ENCODE data around the gene S1PR1. TPM values are rescaled to one million over a fixed set of nuclear protein-coding genes. Genes with fewer than 3 reads are reported as not detected.

The S1PR1 gene
- total RNA-seq, 1 experiment from 2014 or later: 0.24 TPM

DNA sequence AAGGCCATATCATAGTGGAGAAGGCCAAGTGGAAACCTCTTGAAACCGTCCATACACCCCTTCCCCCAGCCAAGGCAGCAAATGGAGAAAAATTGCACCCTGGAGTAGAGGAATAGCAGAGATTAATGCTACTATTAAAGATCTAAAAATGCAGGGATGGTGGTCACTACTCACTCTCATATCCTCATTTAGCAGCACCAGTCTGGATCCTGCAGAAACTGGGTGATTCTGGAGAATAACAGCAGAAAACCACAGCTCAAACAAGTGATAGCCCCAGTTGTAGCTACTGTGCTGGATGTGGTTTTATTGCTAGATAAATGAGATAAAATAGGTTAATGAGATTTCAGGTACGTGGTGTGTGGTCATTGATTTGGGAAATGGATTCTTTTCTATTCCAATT is 30.3 kb downstream of the S1PR1 start:
- H2BK5ac ChIP-seq (ENCODE audit: insufficient read length, low read length): no peak overlapping the region
- no peak overlapping the region for H3K14ac ChIP-seq (ENCODE audit: insufficient read depth, low read length)
- H2AFZ ChIP-seq (ENCODE audit: low read length): no peak overlapping the region
- H3K27ac ChIP-seq (ENCODE audit: insufficient read length, low read depth, low read length): no peak overlapping the region
- H3K4me2 ChIP-seq (ENCODE audit: insufficient read depth, insufficient read length, low read length): no peak overlapping the region
- H3K4me1 ChIP-seq (ENCODE audit: insufficient read depth, low read length): no peaks in the 10 kb centered on the region
- H3K23ac ChIP-seq (ENCODE audit: insufficient read length, low read depth, low read length): no peak overlapping the region
- Mint-ChIP-seq H3K36me3 (ENCODE audit: insufficient read depth in 1 of 3, low read depth in 3 of 3) (no peaks in the 10 kb centered on the region), H3K27me3 (ENCODE audit: low read depth) (no peaks in the 10 kb centered on the region), H3K4me1 (peaks cover 9 to 10% of the 10 kb centered on the region in 2 experiments), H3K4me3 (no peak overlapping the region), H3K27ac (no peak overlapping the region), H3K9me3 (peaks cover 0 to 10% of the 10 kb centered on the region in 2 experiments; a peak in 3 of 5 replicates)
- TF ChIP-seq, protein P1, sequence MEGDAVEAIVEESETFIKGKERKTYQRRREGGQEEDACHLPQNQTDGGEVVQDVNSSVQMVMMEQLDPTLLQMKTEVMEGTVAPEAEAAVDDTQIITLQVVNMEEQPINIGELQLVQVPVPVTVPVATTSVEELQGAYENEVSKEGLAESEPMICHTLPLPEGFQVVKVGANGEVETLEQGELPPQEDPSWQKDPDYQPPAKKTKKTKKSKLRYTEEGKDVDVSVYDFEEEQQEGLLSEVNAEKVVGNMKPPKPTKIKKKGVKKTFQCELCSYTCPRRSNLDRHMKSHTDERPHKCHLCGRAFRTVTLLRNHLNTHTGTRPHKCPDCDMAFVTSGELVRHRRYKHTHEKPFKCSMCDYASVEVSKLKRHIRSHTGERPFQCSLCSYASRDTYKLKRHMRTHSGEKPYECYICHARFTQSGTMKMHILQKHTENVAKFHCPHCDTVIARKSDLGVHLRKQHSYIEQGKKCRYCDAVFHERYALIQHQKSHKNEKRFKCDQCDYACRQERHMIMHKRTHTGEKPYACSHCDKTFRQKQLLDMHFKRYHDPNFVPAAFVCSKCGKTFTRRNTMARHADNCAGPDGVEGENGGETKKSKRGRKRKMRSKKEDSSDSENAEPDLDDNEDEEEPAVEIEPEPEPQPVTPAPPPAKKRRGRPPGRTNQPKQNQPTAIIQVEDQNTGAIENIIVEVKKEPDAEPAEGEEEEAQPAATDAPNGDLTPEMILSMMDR (conservative IDR thresholded peaks at IDR 0.05): no peak
- H3T11ph ChIP-seq (ENCODE audit: low read length): no peak overlapping the region
- no peaks in the 10 kb centered on the region for H3K27me3 ChIP-seq (ENCODE audit: insufficient read depth, low read length)
- H2BK120ac ChIP-seq (ENCODE audit: low read depth, low read length, poor library complexity, severe bottlenecking): no peak overlapping the region
- H4K91ac ChIP-seq (ENCODE audit: insufficient read length, low read depth, low read length): no peak overlapping the region
- no peak for DNase-seq
- H2BK15ac ChIP-seq (ENCODE audit: low read depth, low read length): no peak overlapping the region
- H3K56ac ChIP-seq (ENCODE audit: insufficient read length, low read depth, low read length): no peak overlapping the region
- no peak overlapping the region for H3K9ac ChIP-seq (ENCODE audit: extremely low read depth, insufficient read length, low read length)
- H3K79me2 ChIP-seq (ENCODE audit: insufficient read depth, low read length): no peaks in the 10 kb centered on the region
- no peaks in the 10 kb centered on the region for H3K23me2 ChIP-seq (ENCODE audit: insufficient read length, low read depth, low read length, poor library complexity, severe bottlenecking)
- H2BK20ac ChIP-seq (ENCODE audit: low read depth, low read length, poor library complexity, severe bottlenecking): no peak overlapping the region
- no peaks in the 10 kb centered on the region for H3K79me1 ChIP-seq (ENCODE audit: insufficient read depth, low read depth, low read length, poor library complexity, severe bottlenecking)
- H3K9me3 ChIP-seq (ENCODE audit: control insufficient read depth, low read depth, low read length): no peaks in the 10 kb centered on the region
- WGBS (ENCODE audit: extremely low coverage, insufficient read length, low lambda C conversion rate): no CpG with 5 or more reads among the region's 2 CpGs
- H4K5ac ChIP-seq (ENCODE audit: insufficient read length, low read depth, low read length): no peak overlapping the region
- H2BK12ac ChIP-seq (ENCODE audit: insufficient read length, low read depth, low read length): no peak overlapping the region
- H2AK5ac ChIP-seq (ENCODE audit: insufficient read length, low read length): no peak overlapping the region
- no peak overlapping the region for H3K4ac ChIP-seq (ENCODE audit: low read depth, low read length)
- no peaks in the 10 kb centered on the region for H4K20me1 ChIP-seq (ENCODE audit: control insufficient read depth, insufficient read depth, insufficient read length)
- H4K8ac ChIP-seq (replicated peaks; ENCODE audit: insufficient read length, low read depth, low read length): no peak overlapping the region
- no peak overlapping the region for H3K18ac ChIP-seq (ENCODE audit: insufficient read length, low read depth, low read length)

Measured in H9 (cell line).